Raji (cell line): ENCODE results near the gene NINJ1.

ENCODE experiments used
- POLR2A ChIP-seq: IDR thresholded peaks from 2 replicates; pipeline ENCODE4 v1.6.1; 2011; ENCODE audit warnings: low read depth, low read length, control low read depth; ENCODE audit not compliant: insufficient read depth

The NINJ1 gene, protein sequence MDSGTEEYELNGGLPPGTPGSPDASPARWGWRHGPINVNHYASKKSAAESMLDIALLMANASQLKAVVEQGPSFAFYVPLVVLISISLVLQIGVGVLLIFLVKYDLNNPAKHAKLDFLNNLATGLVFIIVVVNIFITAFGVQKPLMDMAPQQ

DNA sequence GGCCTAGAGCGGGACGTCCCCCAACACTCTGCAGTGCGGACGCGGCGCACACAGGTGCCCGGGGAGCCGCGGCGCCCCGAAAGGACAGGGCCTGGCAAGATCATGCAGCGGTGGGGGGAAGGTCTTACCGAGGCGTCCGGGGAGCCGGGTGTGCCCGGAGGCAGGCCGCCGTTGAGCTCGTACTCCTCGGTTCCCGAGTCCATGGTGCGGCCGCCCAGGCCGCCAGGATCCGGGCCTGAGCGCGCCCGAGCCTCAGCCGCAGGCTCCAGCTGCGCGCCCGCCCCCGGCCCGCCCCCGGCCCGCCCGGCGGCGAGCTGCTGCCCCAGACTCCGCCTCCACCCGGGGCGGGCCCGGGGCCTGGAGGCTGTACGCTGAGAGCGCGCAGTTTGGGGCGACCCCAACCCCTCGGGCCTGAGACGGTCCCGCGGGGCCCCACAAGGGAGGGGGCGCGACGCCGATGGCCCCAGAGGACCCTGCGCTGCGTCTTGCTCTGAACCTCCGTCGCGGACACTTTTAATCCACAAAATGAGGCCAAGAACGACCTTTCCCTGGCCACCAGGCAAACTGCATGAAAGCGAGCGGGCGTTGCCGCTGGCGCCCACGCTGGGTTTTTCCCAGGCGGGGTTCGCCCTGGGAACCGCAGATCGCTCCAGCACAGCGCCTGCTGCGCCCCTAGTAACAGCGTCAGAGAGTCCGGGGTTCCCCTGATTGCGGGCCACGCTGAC lies at the start of gene NINJ1:
Gene NINJ1, minus strand, starts transcription at position 237 of the 725 bp plus-strand sequence. Its CDS starts 34 bp downstream, at position 203.
- no peak; the same call in none of the 2 replicates for TF ChIP-seq POLR2A

DNA sequence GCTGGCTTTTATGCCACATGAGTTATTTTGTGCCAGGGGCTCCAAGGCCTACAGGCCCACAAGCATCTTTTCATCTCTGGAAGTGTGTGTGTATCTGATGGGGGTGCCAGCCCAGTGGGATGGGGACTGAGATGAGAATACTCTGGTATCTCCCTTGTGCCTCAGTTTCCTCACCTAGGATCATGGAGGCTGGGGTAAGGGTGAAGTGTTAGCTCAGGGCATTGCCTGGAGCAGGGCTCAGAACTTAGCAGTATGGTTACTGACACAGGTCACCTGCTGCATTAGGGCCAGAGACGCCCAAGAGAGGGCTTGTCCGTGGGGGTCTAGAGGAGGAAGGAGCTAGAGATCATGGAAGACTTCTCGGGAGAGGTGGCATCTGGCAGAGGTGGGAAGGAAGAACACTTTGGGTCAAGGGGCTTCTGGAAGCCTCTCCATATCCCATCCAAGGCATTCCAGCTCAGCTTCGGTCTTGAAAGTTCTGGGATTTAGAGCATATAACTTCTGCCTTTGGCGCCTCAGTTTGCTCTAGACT lies 49.1 kb upstream of the NINJ1 start:
- no peak for TF ChIP-seq POLR2A

DNA sequence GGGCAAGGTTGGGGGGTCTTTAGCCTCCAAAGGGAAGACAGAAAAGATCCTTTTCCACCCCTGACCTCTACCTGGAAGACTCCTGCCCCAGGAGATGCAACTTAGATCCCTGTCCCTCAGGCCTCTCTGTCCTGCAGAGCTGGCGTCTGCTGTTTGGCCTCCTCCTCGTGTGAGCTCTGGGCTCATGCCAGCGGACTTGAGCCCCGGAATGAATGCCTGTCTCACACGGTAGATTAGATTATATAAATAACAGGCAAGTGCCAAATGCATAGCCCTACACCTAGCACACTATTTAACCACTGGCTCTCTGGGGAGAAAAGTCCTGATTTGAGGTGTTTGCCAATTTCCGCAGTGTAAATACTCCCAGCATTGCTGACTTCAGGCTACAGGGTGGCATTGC lies 48.5 kb upstream of the NINJ1 start:
- no peak for TF ChIP-seq POLR2A

DNA sequence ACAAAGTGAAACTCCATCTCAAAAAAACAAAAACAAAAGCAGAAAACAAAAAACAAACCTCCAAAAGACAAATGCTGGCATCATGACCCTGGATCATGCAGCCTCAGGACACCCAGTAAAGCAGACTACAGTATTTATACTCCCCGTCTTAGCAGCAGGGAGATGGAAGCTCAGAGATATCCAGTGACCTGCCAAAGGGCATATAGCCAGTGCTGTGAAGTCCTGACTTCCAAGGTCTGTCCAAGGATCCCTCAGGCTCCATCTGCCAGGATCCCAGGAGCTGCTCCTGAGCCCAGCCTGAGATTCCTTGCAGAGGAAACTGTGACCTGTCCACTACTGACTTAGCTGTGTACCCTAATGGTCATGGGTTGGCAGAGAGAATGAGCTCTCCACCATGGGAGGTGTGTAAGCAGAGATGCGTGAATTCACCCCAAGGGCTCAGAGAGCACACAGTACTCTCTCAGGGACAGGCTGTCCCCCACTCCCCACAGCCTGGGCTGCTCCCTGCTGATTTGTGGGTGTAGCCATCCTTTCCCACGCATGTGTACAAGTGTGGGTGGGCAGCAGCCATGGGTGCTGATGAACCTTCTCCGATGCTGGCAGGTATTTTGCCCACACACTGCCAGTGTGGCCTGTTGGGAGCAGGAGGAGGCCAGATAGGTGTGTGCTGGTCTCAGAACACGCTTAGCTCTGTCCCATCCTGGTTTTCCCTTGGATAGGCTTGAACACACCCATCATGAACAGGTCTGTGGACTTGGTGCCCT lies 47.8 kb upstream of the NINJ1 start:
- TF ChIP-seq POLR2A: no peak

DNA sequence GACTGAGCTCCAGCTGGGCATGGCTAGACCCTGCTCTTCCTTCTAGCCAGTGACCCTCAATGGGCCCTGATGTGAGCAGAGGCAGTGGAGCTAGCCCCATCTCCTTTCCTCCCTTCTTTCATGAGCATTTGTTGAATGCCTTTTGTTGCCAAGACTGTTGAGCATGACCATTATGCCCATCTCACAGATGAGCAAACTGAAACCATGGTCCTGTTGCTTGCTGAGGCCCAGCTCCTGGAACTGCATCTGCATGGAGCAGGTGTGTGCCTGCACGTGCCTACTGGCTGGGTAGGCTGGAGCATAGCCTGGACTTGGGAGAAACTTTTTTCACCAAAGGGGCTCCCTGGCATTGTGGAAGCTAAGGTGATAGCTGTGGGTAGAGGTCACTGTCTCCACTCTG lies 46.9 kb upstream of the NINJ1 start:
- no peak for TF ChIP-seq POLR2A

DNA sequence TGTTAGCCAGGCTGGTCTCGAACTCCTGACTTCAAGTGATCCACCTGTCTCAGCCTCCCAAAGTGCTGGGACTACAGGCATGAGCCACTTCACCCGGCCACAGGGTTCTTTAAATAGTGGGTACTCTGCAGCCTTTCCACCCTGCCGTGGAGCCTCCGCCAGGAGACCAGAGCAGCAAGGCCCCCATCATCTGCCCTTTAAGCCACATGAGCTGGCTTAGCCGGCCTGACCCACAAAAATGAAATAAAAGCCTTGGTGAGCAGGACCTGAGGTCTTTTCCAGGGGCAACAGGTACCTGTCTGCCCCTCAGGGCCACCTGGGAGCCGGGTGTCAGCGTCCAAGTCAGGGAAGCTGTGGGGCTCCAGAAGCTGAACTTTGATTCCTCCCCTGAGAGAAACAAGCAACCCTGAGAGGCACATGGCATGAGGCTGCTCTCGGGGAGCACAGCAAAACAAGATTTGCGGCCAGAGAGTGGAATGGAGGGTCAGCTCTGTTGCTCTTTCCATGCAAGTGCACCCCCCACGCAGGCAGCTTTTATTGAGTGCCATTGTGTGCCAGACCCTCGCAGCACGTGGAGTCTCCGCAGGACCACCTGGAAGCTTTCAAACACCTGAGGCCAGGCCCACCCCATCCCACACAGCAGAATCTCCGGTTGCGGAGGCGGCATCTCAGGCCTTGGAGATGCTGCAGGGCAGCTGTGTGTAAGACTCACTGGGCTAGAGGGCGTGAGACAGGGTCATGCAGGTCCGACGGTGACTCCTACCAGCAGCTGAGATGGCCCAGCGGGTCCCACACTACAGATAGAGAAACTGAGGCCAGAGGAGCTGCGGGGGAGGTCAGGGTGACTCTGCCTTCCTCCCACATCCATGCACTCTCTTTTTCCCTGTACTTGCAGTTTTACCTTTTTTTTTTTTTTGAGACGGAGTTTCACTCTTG lies 45.1 kb upstream of the NINJ1 start:
- no peak for TF ChIP-seq POLR2A

DNA sequence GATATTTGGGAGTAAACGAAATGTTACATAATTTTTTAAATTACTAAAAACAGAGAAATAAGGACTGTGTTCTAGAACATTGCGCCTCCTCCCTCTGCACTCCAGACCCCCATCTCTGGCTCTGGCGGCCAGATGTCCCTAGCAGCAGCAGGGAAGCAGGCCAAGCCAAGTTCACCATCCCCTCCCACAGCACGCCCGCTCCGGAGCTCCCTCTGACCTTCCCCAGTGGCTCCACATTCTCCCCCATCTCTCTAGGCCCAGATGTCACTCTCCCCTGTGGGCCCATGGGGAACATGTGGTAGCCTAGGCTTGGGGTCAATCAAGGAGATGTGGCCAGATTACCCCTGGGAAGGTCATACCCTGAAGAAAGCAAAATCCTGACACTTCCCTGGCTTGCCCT lies 43.6 kb upstream of the NINJ1 start:
- TF ChIP-seq POLR2A: no peak

DNA sequence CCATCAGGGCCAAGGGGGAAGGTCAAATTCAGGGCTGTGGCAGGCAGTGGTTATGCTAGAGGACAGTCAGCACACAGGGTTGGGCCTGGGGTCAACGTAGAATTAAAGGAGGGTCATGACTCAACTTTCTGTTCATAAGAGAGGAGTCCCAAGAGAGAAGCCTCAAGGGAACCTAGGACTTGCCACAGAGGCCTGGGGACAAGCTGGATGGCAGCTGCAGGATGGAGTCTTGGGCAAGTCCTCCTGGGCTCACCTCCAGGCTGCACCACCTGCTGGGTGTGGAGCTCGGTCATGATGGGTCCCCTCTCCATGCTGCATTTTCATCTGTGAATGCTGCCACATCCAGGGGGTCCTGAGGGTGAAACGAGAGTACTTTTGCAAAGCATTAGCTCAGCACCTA lies 40.9 kb upstream of the NINJ1 start:
- TF ChIP-seq POLR2A: no peak

DNA sequence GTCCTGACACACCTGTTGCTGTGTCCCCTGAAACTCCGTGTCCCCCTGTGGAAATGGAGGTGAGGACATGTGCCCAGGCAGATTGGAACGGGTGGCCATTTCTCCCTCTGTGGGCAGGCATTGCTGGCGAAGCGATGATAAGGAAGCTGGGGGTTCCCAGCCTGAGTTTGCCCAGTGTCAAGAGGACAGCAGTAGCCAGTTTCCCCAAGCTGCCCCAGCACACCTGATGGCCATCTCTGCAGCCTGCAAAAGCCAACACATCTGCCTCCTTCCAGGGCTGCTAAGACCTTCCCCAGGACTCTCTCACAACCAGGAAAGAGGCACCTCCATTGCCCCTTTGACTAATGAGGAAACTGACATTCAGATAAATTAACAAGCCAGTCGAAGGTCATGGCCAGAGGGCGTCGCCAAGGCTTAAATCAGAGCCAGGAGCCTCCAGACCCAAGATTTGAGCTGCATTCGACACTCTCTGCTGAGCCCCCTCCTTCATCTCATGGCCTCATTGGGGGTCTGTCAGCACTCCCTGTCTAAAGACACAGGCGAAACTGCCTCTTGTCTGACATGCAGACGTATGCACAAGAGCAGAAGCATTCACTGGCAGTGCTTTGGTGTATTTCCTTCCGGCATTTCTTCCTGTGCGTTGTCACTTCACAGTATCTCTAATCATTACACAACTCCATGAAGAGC lies 39.5 kb upstream of the NINJ1 start:
- TF ChIP-seq POLR2A: no peak

DNA sequence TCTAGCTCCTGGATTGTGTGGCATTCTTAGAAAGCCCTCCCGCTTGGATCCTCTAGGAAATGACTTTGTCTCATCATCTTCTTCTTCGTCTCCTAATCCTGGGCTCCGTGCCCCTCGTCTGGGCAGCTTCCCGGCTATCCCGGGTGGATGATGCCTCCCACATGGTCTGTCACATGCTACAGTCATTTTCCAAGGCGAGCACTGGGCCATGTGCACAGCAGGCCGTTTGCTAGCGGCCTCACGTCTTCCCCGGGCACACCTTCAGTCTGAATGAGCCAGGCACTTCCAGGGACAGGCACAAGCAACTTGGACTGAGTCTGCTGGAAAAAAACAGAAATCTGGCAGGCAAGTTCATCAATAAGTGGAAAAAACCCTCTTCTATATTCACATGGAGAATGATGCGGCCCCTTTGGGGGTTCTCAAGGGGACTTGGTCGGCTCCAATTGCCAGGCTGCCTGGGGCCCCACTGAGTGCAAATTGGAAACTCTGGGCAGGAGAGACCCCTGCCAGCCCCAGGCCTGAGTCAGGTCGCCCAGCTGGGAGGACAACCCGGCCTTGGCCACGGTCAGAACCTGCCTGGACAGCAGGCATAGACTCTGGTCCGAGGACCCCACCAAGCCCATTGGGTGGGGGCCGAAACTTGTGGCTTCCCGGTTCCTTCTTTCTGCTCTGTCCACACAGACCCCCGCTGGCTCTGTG lies 38.8 kb upstream of the NINJ1 start:
- TF ChIP-seq POLR2A: no peak

DNA sequence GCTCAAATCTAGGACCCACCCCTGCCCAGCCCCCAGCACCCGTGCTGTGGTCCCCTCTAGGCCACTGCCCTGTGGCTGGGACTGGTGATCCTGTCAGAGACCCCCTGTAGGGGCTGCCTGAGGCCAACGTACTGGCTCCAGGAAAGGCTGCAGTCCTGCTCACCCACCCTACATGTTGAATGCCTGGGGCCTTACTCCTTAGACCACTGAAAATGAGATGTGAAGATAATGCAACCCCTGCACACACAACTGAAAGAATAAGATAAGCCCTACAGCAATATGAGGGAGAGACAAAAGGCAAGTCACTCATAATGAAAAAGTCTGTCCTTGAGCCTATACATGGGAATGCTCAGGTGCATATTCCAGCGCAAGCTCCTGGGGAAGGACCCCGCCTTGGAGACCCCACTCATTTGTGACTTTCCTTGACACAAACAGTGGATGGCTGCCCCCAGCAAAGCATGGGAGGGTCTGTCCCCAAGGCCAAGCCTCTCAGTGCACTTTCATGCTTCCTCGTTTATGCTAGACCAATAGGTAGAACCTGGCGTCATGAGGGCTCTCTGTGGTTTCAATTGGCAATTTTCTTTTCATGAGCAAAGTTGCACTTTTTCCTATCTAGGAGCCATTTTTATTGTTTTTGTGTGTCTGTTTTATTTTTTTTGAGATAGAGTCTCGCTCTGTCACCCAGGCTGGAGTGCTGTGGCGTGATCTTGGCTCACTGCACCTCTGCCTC lies 37.4 kb upstream of the NINJ1 start:
- TF ChIP-seq POLR2A: no peak

DNA sequence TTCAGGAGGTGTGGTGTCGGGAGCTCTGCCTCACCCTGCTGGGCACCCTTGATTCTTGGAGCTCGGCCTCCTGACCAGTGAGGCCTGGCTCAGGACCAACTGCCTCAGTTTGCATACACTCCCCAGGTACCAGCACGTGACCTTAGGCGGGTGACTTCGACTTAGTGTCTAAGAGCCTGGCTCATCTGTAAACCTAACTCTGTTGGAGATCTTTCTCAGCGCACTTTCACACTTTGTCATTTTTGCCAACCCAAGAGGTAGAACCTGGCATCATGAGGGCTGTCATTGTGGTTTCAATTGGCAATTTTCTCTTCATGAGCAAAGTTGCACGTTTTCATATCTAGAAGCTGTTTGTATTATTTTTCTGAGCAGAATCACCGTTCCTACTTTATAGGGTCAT lies 36.5 kb upstream of the NINJ1 start:
- TF ChIP-seq POLR2A: no peak

DNA sequence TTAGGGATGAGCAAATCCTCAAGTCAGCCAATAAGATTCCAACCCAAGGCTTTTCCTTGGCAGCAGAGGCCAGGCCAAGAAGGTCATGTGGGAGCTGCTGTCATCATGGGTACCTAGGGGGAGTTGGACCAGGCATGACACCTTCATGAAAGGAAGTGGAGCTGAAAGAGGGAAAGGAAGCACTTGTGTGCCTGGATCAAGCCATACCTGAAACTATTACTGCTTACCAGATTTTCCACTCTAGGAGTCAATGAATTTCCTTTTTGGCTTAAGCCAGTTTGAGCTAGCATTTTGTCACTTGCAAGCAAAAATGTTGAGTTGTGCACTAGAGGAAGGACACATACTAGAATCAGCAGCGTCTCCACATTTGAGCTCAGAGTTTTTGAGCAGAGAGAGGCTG lies 35.4 kb upstream of the NINJ1 start:
- no peak for TF ChIP-seq POLR2A
